ENCODE results near the gene CLBA1.

- TF ChIP-seq CTCF (IDR thresholded peaks at IDR 0.05), result no peak
- no peak for TF ChIP-seq PHF8 (IDR thresholded peaks at IDR 0.05; ENCODE audit: borderline replicate concordance, low read depth)
- TF ChIP-seq ZNF302 (CRISPR knock-in tag; IDR thresholded peaks at IDR 0.05), result no peak
- TF ChIP-seq RNF2 (IDR thresholded peaks at IDR 0.05; ENCODE audit: borderline replicate concordance, low read depth), result no peak
- no peak for TF ChIP-seq USF2 (IDR thresholded peaks at IDR 0.05)
- no peak for TF ChIP-seq EP300 (IDR thresholded peaks at IDR 0.05)
- no peak for TF ChIP-seq KDM1A (IDR thresholded peaks at IDR 0.05; ENCODE audit: low read depth)
- TF ChIP-seq RAD21 (conservative IDR thresholded peaks at IDR 0.05 in 1 of 2, IDR thresholded peaks at IDR 0.05 in 1 of 2), result no peak
- no peak for TF ChIP-seq NFE2L2 (conservative IDR thresholded peaks at IDR 0.05; ENCODE audit: low read length)
- no peak for TF ChIP-seq MAX (IDR thresholded peaks at IDR 0.05)
- TF ChIP-seq MYC (IDR thresholded peaks at IDR 0.05; ENCODE audit: borderline replicate concordance, low read length), result no peak
- no peak for TF ChIP-seq CBX2 (IDR thresholded peaks at IDR 0.05; ENCODE audit: borderline replicate concordance, low read depth)
These were observed 6.9 kb downstream of the CLBA1 start for GRCh38 chr14:104992501-104992900.
